GM21360 (cell line): ENCODE results near the gene RTP5.

Experiments used
- ATAC-seq: cut with Tn5 transposase; IDR thresholded peaks from one replicate; pipeline ENCODE4 v1.9.1; 2021; ENCODE audit warnings: mild to moderate bottlenecking, moderate library complexity; ENCODE audit not compliant: unreplicated experiment

The RTP5 gene

GRCh38 chr2:241857041-241857541 lies 12.4 kb upstream of the RTP5 start:
- no peak for ATAC-seq

GRCh38 chr2:241857572-241858121 lies 11.9 kb upstream of the RTP5 start:
- ATAC-seq, result no peak

- ATAC-seq, result peak; percentile 34
Observed at GRCh38 chr2:241858206-241859016, 11.1 kb upstream of the RTP5 start, which contains the start of gene PDCD1. Gene PDCD1, minus strand, starts transcription at chr2:241858894. Its CDS starts 56 bp downstream, at chr2:241858838.

- ATAC-seq, result peak; percentile 28
Observed at GRCh38 chr2:241859017-241859435, 10.5 kb upstream of the RTP5 start.

- ATAC-seq, result peak; percentile 30
Observed at GRCh38 chr2:241859436-241860183, 9.9 kb upstream of the RTP5 start.

GRCh38 chr2:241860184-241861078 lies 9.1 kb upstream of the RTP5 start:
- ATAC-seq, result peak; percentile 6

GRCh38 chr2:241861264-241861663 lies 8.3 kb upstream of the RTP5 start:
- ATAC-seq, result no peak

- no peak for ATAC-seq
Observed at GRCh38 chr2:241862093-241862492, 7.4 kb upstream of the RTP5 start.

- no peak for ATAC-seq
Observed at GRCh38 chr2:241862775-241863535, 6.6 kb upstream of the RTP5 start.

- no peak for ATAC-seq
Observed at GRCh38 chr2:241863536-241863954, 6.0 kb upstream of the RTP5 start.

GRCh38 chr2:241864168-241864849 lies 5.2 kb upstream of the RTP5 start:
- ATAC-seq, result no peak

GRCh38 chr2:241864850-241865213 lies 4.7 kb upstream of the RTP5 start:
- ATAC-seq, result no peak

GRCh38 chr2:241865416-241865956 lies 4.0 kb upstream of the RTP5 start:
- ATAC-seq, result no peak

- no peak for ATAC-seq
Observed at GRCh38 chr2:241865957-241866789, 3.4 kb upstream of the RTP5 start.

- ATAC-seq, result no peak
Observed at GRCh38 chr2:241866790-241867645, 2.5 kb upstream of the RTP5 start.

GRCh38 chr2:241867776-241868420 lies 1.6 kb upstream of the RTP5 start:
- ATAC-seq, result no peak

- no peak for ATAC-seq
Observed at GRCh38 chr2:241868661-241869081, 858 bp upstream of the RTP5 start.
